Upper lobe of left lung (tissue), 4 donors: ENCODE measurements around the gene PUS1.

Experiments used
- CTCF ChIP-seq, 6 experiments: fragments of 450-650 bp in 4 of 6; fragments of 200-600 bp in 2 of 6; sonication (generic) in 2 of 6; IDR thresholded peaks; one replicate each; pipeline ENCODE4 v1.5.1; 2016 to 2019; ENCODE audit warnings: antibody characterized with exemption in 6 of 6
- EP300 ChIP-seq, 4 donors: sonication (generic); formaldehyde crosslinking; IDR thresholded peaks; one replicate each; pipeline ENCODE4 v1.5.1; 2017; ENCODE audit warnings: antibody characterized with exemption in 4 of 4, control low read depth in 2 of 4
- POLR2A ChIP-seq, 4 donors: fragments of 450-650 bp; IDR thresholded peaks; one replicate each; pipeline ENCODE4 v1.5.1; 2016 to 2017; ENCODE audit warnings: antibody characterized with exemption in 4 of 4, mild to moderate bottlenecking in 2 of 4

- TF ChIP-seq CTCF (IDR thresholded peaks at IDR 0.05), result no peak
- TF ChIP-seq EP300 (IDR thresholded peaks at IDR 0.05), result no peak
- no peak for TF ChIP-seq POLR2A (IDR thresholded peaks at IDR 0.05)
These were observed 18.6 kb upstream of the PUS1 start for GRCh38 chr12:131910302-131911027.
